Ovary (tissue), 3 donors: ENCODE results near the gene FXYD4.

Source experiments
- EP300 ChIP-seq: sonication (generic); formaldehyde crosslinking; IDR thresholded peaks from one replicate; pipeline ENCODE4 v1.6.1; 2017; ENCODE audit warnings: antibody characterized with exemption
- TF ChIP-seq, protein P1 (sequence below), 3 donors: fragments of 450-650 bp in 2 of 3; fragments of 200-600 bp in 1 of 3; IDR thresholded peaks; one replicate each; pipeline versions ENCODE4 v1.5.1 to v1.8.0; 2016 to 2022; ENCODE audit warnings: antibody characterized with exemption in 3 of 3, mild to moderate bottlenecking in 1 of 3
- donor health status: DM: no; HTN: no; CAD: no.

DNA sequence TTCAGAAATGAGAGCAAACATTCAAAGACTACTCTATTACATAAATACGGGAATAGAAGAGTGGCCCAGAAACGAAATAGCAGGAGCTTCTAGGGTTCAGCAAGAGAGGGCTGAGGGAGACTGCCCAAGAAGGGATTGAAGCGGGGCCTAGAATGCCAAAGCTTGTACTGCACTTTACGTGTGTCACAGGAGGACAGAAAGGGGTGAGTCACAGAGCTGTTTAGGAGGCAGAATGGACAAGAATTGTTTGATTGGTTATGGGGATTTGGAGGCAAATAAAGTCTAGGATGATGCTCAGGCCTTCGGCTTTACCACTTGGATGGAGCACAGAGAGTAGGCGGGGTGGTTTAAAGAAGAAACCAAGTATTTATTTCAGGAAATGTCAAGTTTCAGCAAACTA is 11.3 kb upstream of the FXYD4 start:
- TF ChIP-seq, protein P1, sequence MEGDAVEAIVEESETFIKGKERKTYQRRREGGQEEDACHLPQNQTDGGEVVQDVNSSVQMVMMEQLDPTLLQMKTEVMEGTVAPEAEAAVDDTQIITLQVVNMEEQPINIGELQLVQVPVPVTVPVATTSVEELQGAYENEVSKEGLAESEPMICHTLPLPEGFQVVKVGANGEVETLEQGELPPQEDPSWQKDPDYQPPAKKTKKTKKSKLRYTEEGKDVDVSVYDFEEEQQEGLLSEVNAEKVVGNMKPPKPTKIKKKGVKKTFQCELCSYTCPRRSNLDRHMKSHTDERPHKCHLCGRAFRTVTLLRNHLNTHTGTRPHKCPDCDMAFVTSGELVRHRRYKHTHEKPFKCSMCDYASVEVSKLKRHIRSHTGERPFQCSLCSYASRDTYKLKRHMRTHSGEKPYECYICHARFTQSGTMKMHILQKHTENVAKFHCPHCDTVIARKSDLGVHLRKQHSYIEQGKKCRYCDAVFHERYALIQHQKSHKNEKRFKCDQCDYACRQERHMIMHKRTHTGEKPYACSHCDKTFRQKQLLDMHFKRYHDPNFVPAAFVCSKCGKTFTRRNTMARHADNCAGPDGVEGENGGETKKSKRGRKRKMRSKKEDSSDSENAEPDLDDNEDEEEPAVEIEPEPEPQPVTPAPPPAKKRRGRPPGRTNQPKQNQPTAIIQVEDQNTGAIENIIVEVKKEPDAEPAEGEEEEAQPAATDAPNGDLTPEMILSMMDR (IDR thresholded peaks at IDR 0.05), result no peak
- TF ChIP-seq EP300, result no peak
